GM21528 (cell line): ENCODE measurements around the gene SFRP4.
A peak's percentile ranks its signal among the peaks of the same experiment; 100 is the strongest.

Experiments
- ATAC-seq: cut with Tn5 transposase; IDR thresholded peaks from one replicate; pipeline ENCODE4 v1.9.1; 2021; ENCODE audit warnings: mild to moderate bottlenecking, moderate library complexity; ENCODE audit not compliant: unreplicated experiment, low FRiP score

SFRP4 gene

GRCh38 chr7:37927773-37928444 lies 11.3 kb upstream of the SFRP4 start:
- ATAC-seq = no peak

- ATAC-seq = no peak
Measured at GRCh38 chr7:37925620-37926019, 9.0 kb upstream of the SFRP4 start.

- no peak for ATAC-seq
Measured at GRCh38 chr7:37924491-37925041, 7.9 kb upstream of the SFRP4 start.

- ATAC-seq = no peak
Measured at GRCh38 chr7:37923996-37924395, 7.4 kb upstream of the SFRP4 start.

GRCh38 chr7:37921876-37922275 lies 5.3 kb upstream of the SFRP4 start:
- ATAC-seq = no peak

- ATAC-seq = peak; percentile 52
Measured at GRCh38 chr7:37920849-37921805, 4.5 kb upstream of the SFRP4 start.

- ATAC-seq = peak; percentile 50
Measured at GRCh38 chr7:37920305-37920848, 3.8 kb upstream of the SFRP4 start, which contains the start of gene EPDR1. Gene EPDR1, plus strand, starts transcription at chr7:37920640. Its CDS starts 300 bp downstream, at chr7:37920940.

GRCh38 chr7:37918526-37918925 lies 1.9 kb upstream of the SFRP4 start:
- no peak for ATAC-seq

GRCh38 chr7:37916017-37916672 lies 472 bp downstream of the SFRP4 start:
- ATAC-seq = no peak

- no peak for ATAC-seq
Measured at GRCh38 chr7:37915438-37915837, 1.2 kb downstream of the SFRP4 start.

- no peak for ATAC-seq
Measured at GRCh38 chr7:37912756-37913155, 3.9 kb downstream of the SFRP4 start.

- ATAC-seq = no peak
Measured at GRCh38 chr7:37908221-37908788, 8.3 kb downstream of the SFRP4 start.

GRCh38 chr7:37901890-37902524 lies 14.6 kb downstream of the SFRP4 start:
- no peak for ATAC-seq

- ATAC-seq = no peak
Measured at GRCh38 chr7:37901236-37901827, 15.3 kb downstream of the SFRP4 start.

- no peak for ATAC-seq
Measured at GRCh38 chr7:37899712-37900247, 16.8 kb downstream of the SFRP4 start.

GRCh38 chr7:37894671-37895070 lies 21.9 kb downstream of the SFRP4 start:
- ATAC-seq = no peak

GRCh38 chr7:37893359-37893758 lies 23.3 kb downstream of the SFRP4 start:
- no peak for ATAC-seq

GRCh38 chr7:37882086-37882485 lies 34.5 kb downstream of the SFRP4 start:
- no peak for ATAC-seq
